Mesendoderm (in vitro differentiated cells): ENCODE measurements around the gene CCDC187.

Source experiments
- DNase-seq: peaks from one replicate; pipeline ENCODE4 v3.0.0; 2013
- H2AK5ac ChIP-seq: 2 replicates; pipeline ENCODE4 v1.6.1; 2013; ENCODE audit warnings: low read length, inconsistent platforms
- H2BK120ac ChIP-seq: 2 replicates; pipeline ENCODE4 v1.6.1; 2013; ENCODE audit warnings: low read depth, mild to moderate bottlenecking, low read length, moderate library complexity, mixed read lengths
- H2BK15ac ChIP-seq: replicated peaks from 2 replicates; pipeline ENCODE4 v1.6.1; 2013; ENCODE audit warnings: low read depth, mild to moderate bottlenecking, moderate library complexity
- H2BK5ac ChIP-seq: 2 replicates; pipeline ENCODE4 v1.6.1; 2013; ENCODE audit warnings: low read length, inconsistent platforms
- H3K18ac ChIP-seq: 2 replicates; pipeline ENCODE4 v1.6.1; 2013; ENCODE audit warnings: mild to moderate bottlenecking, low read length, mixed read lengths
- H3K23ac ChIP-seq: one replicate; pipeline ENCODE4 v1.6.1; 2013; ENCODE audit warnings: low read length
- H3K27ac ChIP-seq: 2 replicates; pipeline ENCODE4 v1.5.1; 2013; ENCODE audit warnings: low read depth, mild to moderate bottlenecking, inconsistent platforms, low read length, moderate library complexity
- H3K27me3 ChIP-seq: 2 replicates; pipeline ENCODE4 v1.6.1; 2013; ENCODE audit warnings: low read length, control low read depth, mild to moderate bottlenecking, inconsistent platforms; ENCODE audit not compliant: insufficient read depth, poor library complexity
- H3K36me3 ChIP-seq: 2 replicates; pipeline ENCODE4 v1.6.1; 2013; ENCODE audit warnings: low read length, inconsistent platforms; ENCODE audit not compliant: control insufficient read depth, insufficient read depth
- H3K4ac ChIP-seq: one replicate; pipeline ENCODE4 v1.6.1; 2013; ENCODE audit warnings: low read depth, mild to moderate bottlenecking, low read length, moderate library complexity
- H3K4me1 ChIP-seq: 2 replicates; pipeline ENCODE4 v1.6.1; 2013; ENCODE audit warnings: low read depth, low read length, inconsistent platforms; ENCODE audit not compliant: control insufficient read depth
- H3K4me2 ChIP-seq: 2 replicates; pipeline ENCODE4 v1.6.1; 2013; ENCODE audit warnings: low read length
- H3K4me3 ChIP-seq: 2 replicates; pipeline ENCODE4 v1.5.1; 2013; ENCODE audit warnings: mild to moderate bottlenecking, low read length
- H3K56ac ChIP-seq: one replicate; pipeline ENCODE4 v1.6.1; 2013; ENCODE audit warnings: low read length
- H3K79me1 ChIP-seq: 2 replicates; pipeline ENCODE4 v1.6.1; 2013; ENCODE audit warnings: low read length, inconsistent platforms
- H3K79me2 ChIP-seq: 2 replicates; pipeline ENCODE4 v1.6.1; 2013; ENCODE audit warnings: mild to moderate bottlenecking, low read length; ENCODE audit not compliant: control insufficient read depth, insufficient read depth
- H3K9ac ChIP-seq: 2 replicates; pipeline ENCODE4 v1.6.1; 2013; ENCODE audit warnings: low read length, inconsistent platforms
- H4K5ac ChIP-seq: one replicate; pipeline ENCODE4 v1.6.1; 2013; ENCODE audit warnings: low read length
- H4K8ac ChIP-seq: one replicate; pipeline ENCODE4 v1.6.1; 2013; ENCODE audit warnings: low read depth, mild to moderate bottlenecking, control low read depth, low read length, moderate library complexity
- WGBS: extraction: QIAGEN DNeasy Blood & Tissue Kit; methylation state at CpG from one replicate; pipeline ENCODE4 v1.1.7; 2013; ENCODE audit warnings: low lambda C conversion rate, missing lambda C conversion rate; ENCODE audit not compliant: insufficient coverage; ENCODE audit errors: extremely low coverage; 5-methylcytosine and 5-hydroxymethylcytosine counted together

The CCDC187 gene

GRCh38 chr9:136295055-136295454, 8.8 kb downstream of the CCDC187 start:
- H3K23ac ChIP-seq, result no peak overlapping the region
- no peak overlapping the region for H2BK120ac ChIP-seq
- H3K4ac ChIP-seq, result no peak overlapping the region
- H2BK15ac ChIP-seq, result no peak overlapping the region
- H3K4me2 ChIP-seq, result no peak overlapping the region
- no peak overlapping the region for H2AK5ac ChIP-seq
- no peaks in the 10 kb centered on the region for H3K27me3 ChIP-seq
- no peak overlapping the region for H4K8ac ChIP-seq
- H3K9ac ChIP-seq, result no peak overlapping the region
- H3K36me3 ChIP-seq, result no peaks in the 10 kb centered on the region
- H3K27ac ChIP-seq, result no peak overlapping the region
- H3K18ac ChIP-seq, result no peak overlapping the region
- H3K4me1 ChIP-seq, result no peaks in the 10 kb centered on the region
- H3K79me1 ChIP-seq, result no peaks in the 10 kb centered on the region
- H3K79me2 ChIP-seq, result no peaks in the 10 kb centered on the region
- H3K4me3 ChIP-seq, result no peak overlapping the region
- no peak overlapping the region for H2BK5ac ChIP-seq
- no peak overlapping the region for H4K5ac ChIP-seq
- DNase-seq, result no peak
- no peak overlapping the region for H3K56ac ChIP-seq
- WGBS, result no CpG with 5 or more reads among the region's 16 CpGs

- Histone ChIP-seq H2BK120ac (no peak overlapping the region), H4K5ac (no peak overlapping the region), H3K18ac (no peak overlapping the region), H3K36me3 (no peaks in the 10 kb centered on the region), H3K79me1 (no peaks in the 10 kb centered on the region), H3K56ac (no peak overlapping the region), H3K4ac (no peak overlapping the region), H3K9ac (no peak overlapping the region), H3K4me3 (no peak overlapping the region), H3K27ac (no peak overlapping the region), H3K4me2 (no peak overlapping the region), H2AK5ac (no peak overlapping the region), H4K8ac (no peak overlapping the region), H3K23ac (no peak overlapping the region), H3K27me3 (no peaks in the 10 kb centered on the region), H2BK5ac (no peak overlapping the region), H3K79me2 (no peaks in the 10 kb centered on the region), H3K4me1 (no peaks in the 10 kb centered on the region), H2BK15ac (no peak overlapping the region)
- WGBS, result no CpG with 5 or more reads among the region's 5 CpGs
- no peak for DNase-seq
These were observed 9.5 kb downstream of the CCDC187 start for GRCh38 chr9:136294437-136294836.

GRCh38 chr9:136293476-136294077, 10.3 kb downstream of the CCDC187 start:
- DNase-seq, result no peak
- no peak overlapping the region for H3K9ac ChIP-seq
- 100% methylated on average over 5 of the region's 14 CpGs for WGBS
- no peak overlapping the region for H2AK5ac ChIP-seq
- no peaks in the 10 kb centered on the region for H3K36me3 ChIP-seq
- H3K56ac ChIP-seq, result no peak overlapping the region
- no peak overlapping the region for H3K23ac ChIP-seq
- H2BK15ac ChIP-seq, result no peak overlapping the region
- H2BK5ac ChIP-seq, result no peak overlapping the region
- H3K4me2 ChIP-seq, result no peak overlapping the region
- H3K79me1 ChIP-seq, result no peaks in the 10 kb centered on the region
- H3K4ac ChIP-seq, result no peak overlapping the region
- H4K8ac ChIP-seq, result no peak overlapping the region
- H3K27ac ChIP-seq, result no peak overlapping the region
- H3K18ac ChIP-seq, result no peak overlapping the region
- H4K5ac ChIP-seq, result no peak overlapping the region
- no peaks in the 10 kb centered on the region for H3K4me1 ChIP-seq
- no peaks in the 10 kb centered on the region for H3K79me2 ChIP-seq
- H2BK120ac ChIP-seq, result no peak overlapping the region
- H3K4me3 ChIP-seq, result peak overlapping the region; percentile 26
- H3K27me3 ChIP-seq, result no peaks in the 10 kb centered on the region

- DNase-seq, result no peak
- Histone ChIP-seq H3K18ac (no peak overlapping the region), H3K79me2 (no peaks in the 10 kb centered on the region), H3K9ac (no peak overlapping the region), H3K79me1 (no peaks in the 10 kb centered on the region), H2BK120ac (no peak overlapping the region), H3K4me2 (no peak overlapping the region), H3K36me3 (no peaks in the 10 kb centered on the region), H3K4ac (no peak overlapping the region), H4K5ac (no peak overlapping the region), H3K23ac (no peak overlapping the region), H2AK5ac (no peak overlapping the region), H2BK5ac (no peak overlapping the region), H3K4me1 (no peaks in the 10 kb centered on the region), H4K8ac (no peak overlapping the region), H3K27me3 (no peaks in the 10 kb centered on the region), H3K4me3 (no peak overlapping the region), H2BK15ac (no peak overlapping the region), H3K56ac (no peak overlapping the region), H3K27ac (no peak overlapping the region)
- no CpG with 5 or more reads among the region's 34 CpGs for WGBS
These were observed 11.1 kb downstream of the CCDC187 start for GRCh38 chr9:136292591-136293448.

- H3K56ac ChIP-seq, result no peak overlapping the region
- H3K27ac ChIP-seq, result no peak overlapping the region
- H2BK15ac ChIP-seq, result no peak overlapping the region
- H2BK5ac ChIP-seq, result no peak overlapping the region
- no peak overlapping the region for H3K23ac ChIP-seq
- no peak for DNase-seq
- no peaks in the 10 kb centered on the region for H3K36me3 ChIP-seq
- no CpG with 5 or more reads among the region's 19 CpGs for WGBS
- no peak overlapping the region for H3K4ac ChIP-seq
- H3K4me2 ChIP-seq, result no peak overlapping the region
- no peak overlapping the region for H4K5ac ChIP-seq
- no peak overlapping the region for H3K18ac ChIP-seq
- H3K27me3 ChIP-seq, result no peaks in the 10 kb centered on the region
- no peaks in the 10 kb centered on the region for H3K79me2 ChIP-seq
- H3K4me1 ChIP-seq, result no peaks in the 10 kb centered on the region
- H3K9ac ChIP-seq, result no peak overlapping the region
- H2BK120ac ChIP-seq, result no peak overlapping the region
- no peak overlapping the region for H4K8ac ChIP-seq
- no peak overlapping the region for H3K4me3 ChIP-seq
- no peaks in the 10 kb centered on the region for H3K79me1 ChIP-seq
- no peak overlapping the region for H2AK5ac ChIP-seq
These were observed 11.8 kb downstream of the CCDC187 start for GRCh38 chr9:136292026-136292538.
